Measurements from ENCODE around the gene LCA5L. TPM values are rescaled to one million over a fixed set of nuclear protein-coding genes. Genes with fewer than 3 reads are reported as not detected.

Gene LCA5L
- polyA plus RNA-seq, 1 donor from 2014 or later, result 0.09 TPM

- Histone ChIP-seq H3K4me3 (ENCODE audit: low read length) (no peak overlapping the region), H2AFZ (ENCODE audit: low read depth, low read length) (no peak overlapping the region), H3K79me2 (replicated peaks; ENCODE audit: insufficient read depth, low read length) (no peaks in the 10 kb centered on the region), H3K4me2 (ENCODE audit: low read length) (no peak overlapping the region), H3F3A (ENCODE audit: insufficient read depth, low read length, poor library complexity, severe bottlenecking) (no peaks in the 10 kb centered on the region), H3K27ac (ENCODE audit: low read length) (no peak overlapping the region), H3K27me3 (ENCODE audit: insufficient read depth, low read depth, low read length) (no peaks in the 10 kb centered on the region), H3K9ac (ENCODE audit: low read length) (no peak overlapping the region), H3K36me3 (ENCODE audit: insufficient read depth, low read length) (no peaks in the 10 kb centered on the region), H4K20me1 (ENCODE audit: insufficient read depth) (no peaks in the 10 kb centered on the region), H3K9me3 (ENCODE audit: low read length) (no peaks in the 10 kb centered on the region), H3K9me2 (ENCODE audit: insufficient read depth, low read length) (no peaks in the 10 kb centered on the region)
- TF ChIP-seq POLR2AphosphoS5 (IDR thresholded peaks at IDR 0.05), result peak; percentile 49
- TF ChIP-seq MXI1 (conservative IDR thresholded peaks at IDR 0.05; ENCODE audit: poor library complexity, severe bottlenecking), result no peak
- no peak for TF ChIP-seq CTCF (IDR thresholded peaks at IDR 0.05; ENCODE audit: poor library complexity, severe bottlenecking)
Observed at GRCh38 chr21:39430457-39430856, 15.1 kb downstream of the LCA5L start.

GRCh38 chr21:39430016-39430415 lies 15.6 kb downstream of the LCA5L start:
- no peaks in the 10 kb centered on the region for H3K9me2 ChIP-seq (ENCODE audit: insufficient read depth, low read length)
- H3K79me2 ChIP-seq (replicated peaks; ENCODE audit: insufficient read depth, low read length), result no peaks in the 10 kb centered on the region
- no peak overlapping the region for H3K27ac ChIP-seq (ENCODE audit: low read length)
- H3K9me3 ChIP-seq (ENCODE audit: low read length), result no peaks in the 10 kb centered on the region
- no peaks in the 10 kb centered on the region for H3K36me3 ChIP-seq (ENCODE audit: insufficient read depth, low read length)
- H3K27me3 ChIP-seq (ENCODE audit: insufficient read depth, low read depth, low read length), result no peaks in the 10 kb centered on the region
- no peak overlapping the region for H3K9ac ChIP-seq (ENCODE audit: low read length)
- no peaks in the 10 kb centered on the region for H4K20me1 ChIP-seq (ENCODE audit: insufficient read depth)
- no peak overlapping the region for H3K4me2 ChIP-seq (ENCODE audit: low read length)
- no peaks in the 10 kb centered on the region for H3F3A ChIP-seq (ENCODE audit: insufficient read depth, low read length, poor library complexity, severe bottlenecking)
- H2AFZ ChIP-seq (ENCODE audit: low read depth, low read length), result no peak overlapping the region
- TF ChIP-seq CTCF (IDR thresholded peaks at IDR 0.05; ENCODE audit: poor library complexity, severe bottlenecking), result no peak
- TF ChIP-seq EZH2 (IDR thresholded peaks at IDR 0.05; ENCODE audit: borderline replicate concordance, insufficient read depth, low read length, poor library complexity, severe bottlenecking), result no peak
- TF ChIP-seq MXI1 (conservative IDR thresholded peaks at IDR 0.05; ENCODE audit: poor library complexity, severe bottlenecking), result no peak
- TF ChIP-seq EP300 (conservative IDR thresholded peaks at IDR 0.05; ENCODE audit: poor library complexity, severe bottlenecking), result no peak
- no peak for TF ChIP-seq POLR2AphosphoS5 (IDR thresholded peaks at IDR 0.05)
- TF ChIP-seq RAD21 (conservative IDR thresholded peaks at IDR 0.05), result no peak
- TF ChIP-seq SMC3 (conservative IDR thresholded peaks at IDR 0.05; ENCODE audit: poor library complexity), result no peak
- TF ChIP-seq REST (IDR thresholded peaks at IDR 0.05; ENCODE audit: borderline replicate concordance), result no peak
- TF ChIP-seq TAF1 (IDR thresholded peaks at IDR 0.05; ENCODE audit: low read depth), result no peak
- H3K4me3 ChIP-seq (ENCODE audit: low read length), result no peak overlapping the region

Data from neural cell (in vitro differentiated cells).